Fibroblast of upper back skin (primary cell): Measurements from ENCODE around the gene ZSWIM7.

Source experiments
- DNase-seq: peaks from one replicate; pipeline ENCODE4 v3.0.0-alpha.2; 2013

Gene ZSWIM7

DNA sequence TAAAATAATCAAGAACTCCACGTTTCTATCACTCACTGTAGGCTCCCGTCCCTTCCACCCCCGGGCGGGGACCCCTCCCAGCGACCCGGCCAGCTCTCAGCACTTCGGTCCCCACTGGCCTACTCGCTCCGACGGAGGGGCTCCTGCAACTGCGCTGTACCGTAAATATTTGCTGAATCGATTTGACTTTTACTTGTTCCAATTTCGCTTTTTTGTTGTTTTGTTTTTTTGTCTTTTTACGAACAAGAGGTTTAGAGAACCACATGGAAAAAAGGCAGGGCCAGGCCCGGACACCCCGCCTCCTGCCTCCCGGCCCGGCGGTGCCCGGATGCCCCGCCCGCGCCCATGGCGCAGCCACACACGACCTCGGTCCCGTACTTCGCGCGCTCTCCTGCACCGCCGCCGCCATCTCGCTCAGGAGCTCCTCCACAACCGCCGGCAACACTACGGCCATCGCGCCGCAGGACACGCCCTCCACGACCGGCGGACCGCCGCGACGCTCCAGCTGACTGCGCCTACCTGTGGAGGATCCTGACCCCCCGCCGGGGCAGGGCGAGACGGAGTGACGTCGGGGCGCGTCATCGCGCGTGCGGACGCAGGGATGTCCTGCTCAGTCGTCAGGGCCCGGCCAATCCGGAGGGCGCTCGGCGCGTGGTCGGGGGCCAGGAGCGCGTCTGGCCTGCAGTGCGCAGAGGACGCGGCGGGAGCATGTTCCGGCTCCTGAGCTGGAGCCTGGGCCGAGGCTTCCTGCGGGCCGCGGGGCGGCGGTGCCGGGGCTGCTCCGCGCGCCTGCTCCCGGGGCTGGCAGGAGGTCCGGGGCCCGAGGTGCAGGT lies at the start of gene ZSWIM7, which contains the start of gene TTC19:
TSS of gene ZSWIM7 (minus strand) at position 564 of the 833 bp plus-strand sequence. CDS start at position 454, 110 bp downstream.
TSS of gene TTC19 (plus strand) at position 684 of the 833 bp plus-strand sequence. CDS start at position 709, 25 bp downstream.
- peak; percentile 92 for DNase-seq

GRCh38 chr17:16048811-16049449 lies 49.4 kb upstream of the ZSWIM7 start:
- no peak for DNase-seq

DNA sequence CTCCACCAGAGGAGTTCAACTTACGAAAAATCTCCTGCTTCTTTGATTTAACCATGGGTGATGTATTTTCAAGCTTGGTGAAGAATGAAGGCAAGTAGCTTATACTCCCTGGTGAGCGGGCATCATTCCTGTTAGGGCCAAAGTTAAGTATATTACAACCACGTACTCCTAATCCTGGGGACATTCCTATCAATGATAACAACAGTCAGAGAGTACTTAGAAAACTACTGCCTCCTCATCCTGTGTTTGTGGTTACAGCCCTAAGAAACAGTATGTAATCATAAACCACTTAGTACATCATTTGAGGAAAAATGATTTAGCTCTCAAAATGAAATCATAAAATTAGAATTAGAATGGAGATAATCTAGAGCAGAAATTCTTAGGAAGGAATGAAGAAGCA lies 47.5 kb upstream of the ZSWIM7 start:
- DNase-seq: no peak

DNA sequence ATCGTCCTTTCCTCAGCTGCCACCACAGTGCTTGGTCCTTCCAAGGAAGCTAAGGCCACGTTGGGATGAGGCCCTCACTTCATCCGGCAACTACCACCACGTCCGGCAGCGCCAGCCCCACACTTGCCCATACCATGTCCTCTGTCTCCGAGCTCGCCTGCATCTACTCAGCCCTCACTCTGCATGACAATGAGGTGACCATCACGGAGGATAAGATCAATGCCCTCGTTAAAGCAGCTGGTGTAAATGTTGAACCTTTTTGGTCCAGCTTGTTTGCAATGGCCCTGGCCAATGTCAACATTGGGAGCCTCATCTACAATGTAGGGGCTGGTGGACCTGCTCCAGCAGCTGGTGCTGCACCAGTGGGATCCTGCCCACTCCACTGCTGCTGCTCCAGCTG lies 45.0 kb upstream of the ZSWIM7 start:
- no peak for DNase-seq

DNA sequence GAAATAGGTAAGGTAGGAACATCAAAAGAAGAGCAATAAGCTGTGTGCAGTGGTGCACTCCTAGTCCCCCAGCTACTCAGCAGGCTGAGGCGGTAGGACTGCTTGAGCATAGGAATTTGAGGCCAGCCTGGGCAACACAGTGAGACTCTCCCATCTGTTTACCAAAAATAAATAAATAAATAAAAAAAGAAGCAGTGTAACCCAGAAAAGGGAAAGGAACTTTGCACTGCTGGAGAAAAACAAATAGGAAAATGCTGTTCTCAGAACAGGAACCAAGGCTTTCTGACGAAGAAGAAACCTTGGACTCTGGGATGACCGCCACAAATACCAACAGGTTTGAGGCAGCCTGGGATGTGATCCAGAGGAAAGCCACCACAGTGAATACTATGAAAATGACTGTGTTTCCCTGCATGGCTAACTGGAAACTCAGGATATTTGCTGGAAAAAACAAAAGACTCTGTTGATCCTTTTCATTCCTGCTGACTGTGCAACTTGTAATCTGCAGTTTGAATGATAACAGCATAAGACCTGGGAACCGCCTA lies 41.3 kb upstream of the ZSWIM7 start:
- peak; percentile 86 for DNase-seq

DNA sequence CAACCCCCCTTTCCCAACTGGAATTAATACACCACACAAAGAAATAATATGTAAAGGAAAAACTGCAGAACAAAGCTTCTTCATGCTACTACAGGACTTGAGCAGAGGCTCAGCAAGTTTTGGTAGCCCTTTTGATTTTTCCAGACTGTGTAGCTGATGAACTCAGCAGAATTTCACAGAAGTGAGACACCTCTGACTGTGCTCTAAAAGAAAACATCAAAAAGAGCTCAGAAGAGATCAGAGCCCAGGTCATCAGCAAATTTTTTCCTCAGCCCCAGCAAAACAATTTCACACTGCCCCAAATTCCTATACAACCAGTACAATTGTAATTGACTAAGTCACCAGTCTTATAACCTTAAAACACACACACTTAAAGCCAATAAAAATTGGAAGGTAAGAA lies 38.1 kb upstream of the ZSWIM7 start:
- DNase-seq: no peak

DNA sequence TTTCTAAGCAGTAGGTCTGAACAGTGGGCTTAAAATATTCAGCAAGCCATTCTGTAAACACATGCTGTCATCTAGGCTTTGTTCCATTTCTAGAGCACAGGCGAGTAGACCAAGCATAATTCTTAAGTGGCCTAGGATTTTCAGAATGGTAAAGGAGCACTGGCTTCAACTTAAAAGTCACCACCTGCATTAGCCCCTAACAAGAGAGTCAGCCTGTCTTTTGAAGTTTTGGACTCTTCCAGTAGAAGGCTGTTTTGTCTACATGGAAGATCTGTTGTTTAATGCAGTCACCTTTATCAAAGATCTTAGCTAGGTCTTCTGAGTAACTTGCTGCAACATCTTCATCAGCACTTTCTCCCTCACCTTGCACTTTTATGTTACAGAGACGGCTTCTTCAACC lies 36.8 kb upstream of the ZSWIM7 start:
- no peak for DNase-seq

DNA sequence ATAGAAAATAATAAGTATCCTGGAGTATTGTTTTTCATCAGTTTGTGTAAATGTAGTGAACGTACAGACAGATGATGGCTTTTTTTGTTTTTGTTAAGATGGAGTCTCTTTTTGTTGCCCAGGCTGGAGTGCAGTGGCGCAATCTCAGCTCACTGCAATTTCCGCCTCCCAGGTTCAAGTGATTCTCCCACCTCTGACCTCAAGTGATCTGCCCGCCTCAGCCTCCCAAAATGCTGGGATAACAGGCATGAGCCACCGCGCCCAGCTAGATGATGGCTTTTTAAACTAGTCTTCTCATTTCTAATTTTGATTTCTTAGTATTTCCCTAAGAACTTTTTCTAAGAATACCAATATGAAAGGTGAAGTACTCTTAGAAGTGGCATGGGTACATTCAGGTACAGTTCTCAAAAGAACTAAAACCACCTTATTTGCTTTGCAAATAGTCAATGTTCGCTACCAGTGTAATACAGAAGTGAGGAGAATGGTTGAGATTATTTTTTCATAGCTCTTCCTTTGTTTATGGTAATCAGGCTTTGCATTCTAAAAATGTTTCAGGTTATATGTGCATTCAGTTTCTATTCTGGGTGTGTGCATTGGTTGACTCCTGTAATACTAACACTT lies 34.3 kb upstream of the ZSWIM7 start:
- DNase-seq: no peak

DNA sequence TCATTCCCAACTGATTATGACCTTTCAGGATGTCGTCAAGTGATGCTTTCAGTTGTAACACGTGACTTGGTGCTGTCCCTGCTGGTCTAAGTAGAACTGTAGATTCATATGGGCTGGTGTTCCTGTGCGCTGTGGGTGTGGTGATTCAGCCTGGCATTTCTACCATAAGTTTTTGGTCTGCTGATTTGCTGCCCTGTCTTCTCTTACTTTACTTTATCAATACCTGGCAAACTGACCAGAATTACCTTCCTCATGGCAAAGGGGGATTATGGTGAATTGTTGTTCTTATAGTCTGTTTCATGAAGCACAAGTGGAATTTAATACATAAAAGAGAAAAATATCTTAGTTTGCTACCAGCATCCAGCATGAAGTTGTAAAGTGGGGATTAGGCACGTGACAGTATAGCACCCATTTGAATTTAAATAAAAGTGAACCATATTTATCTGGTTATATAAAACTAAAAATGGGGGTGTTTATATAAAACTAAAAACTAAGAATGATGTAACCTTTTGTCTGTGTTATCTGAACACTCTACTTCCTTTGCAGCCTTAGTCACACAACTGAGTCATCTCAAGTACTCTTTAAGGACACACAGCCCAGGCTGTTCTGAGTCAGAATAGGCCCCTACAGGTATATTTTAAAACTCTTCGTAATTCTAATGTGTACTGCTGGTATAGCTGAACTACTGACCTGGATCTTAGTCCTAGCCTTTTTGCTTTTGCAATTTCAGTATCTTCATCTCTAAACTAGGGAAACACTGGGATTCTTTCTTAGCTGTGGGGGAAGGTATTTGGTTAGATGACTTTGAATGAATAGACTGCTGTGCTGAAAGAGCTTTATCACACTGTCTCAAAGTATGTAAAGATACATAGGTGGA lies 28.4 kb upstream of the ZSWIM7 start:
- peak; percentile 93 for DNase-seq

DNA sequence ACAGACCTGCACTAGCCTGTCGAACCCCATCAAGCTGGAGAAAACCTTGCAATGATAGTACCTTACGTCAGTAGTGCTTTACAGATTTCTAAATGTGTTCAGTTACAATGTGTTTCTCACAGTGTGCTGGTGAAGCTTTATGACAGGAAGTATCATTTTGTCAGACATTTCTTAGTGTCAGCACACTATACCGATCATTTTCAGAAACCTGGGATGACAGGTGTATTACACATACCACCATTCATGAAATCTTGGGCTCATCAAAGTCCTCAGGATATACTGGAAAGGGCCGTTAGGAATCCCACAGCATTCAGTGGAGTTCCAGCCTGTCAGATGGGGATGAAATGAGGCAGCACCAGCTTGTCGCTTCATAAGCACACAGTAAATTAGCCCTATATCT lies 27.4 kb upstream of the ZSWIM7 start:
- DNase-seq: no peak

DNA sequence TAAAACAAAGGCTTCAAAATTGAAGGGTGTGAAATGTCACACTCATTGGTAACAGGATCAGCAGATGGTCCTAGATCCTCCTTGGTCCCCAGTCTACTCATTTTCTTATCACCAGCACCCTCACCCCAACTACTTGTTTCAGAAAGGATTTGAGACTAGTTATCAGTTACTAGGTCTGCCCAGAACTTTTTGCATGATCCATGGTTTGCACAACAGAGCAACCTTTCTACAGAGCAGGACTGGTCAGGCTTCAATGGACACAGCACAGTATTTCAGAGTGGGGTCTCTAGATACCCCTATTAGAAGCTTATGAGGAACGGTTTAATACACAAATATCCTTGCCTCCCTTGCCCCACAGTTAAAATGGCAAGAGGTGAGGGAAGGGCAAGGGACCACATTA lies 25.7 kb upstream of the ZSWIM7 start:
- no peak for DNase-seq

- DNase-seq: no peak
Observed at GRCh38 chr17:16023881-16024280, 24.4 kb upstream of the ZSWIM7 start.

GRCh38 chr17:16019347-16019746 lies 19.8 kb upstream of the ZSWIM7 start:
- no peak for DNase-seq

- DNase-seq: peak; percentile 76
Observed at GRCh38 chr17:16013943-16014407, 14.5 kb upstream of the ZSWIM7 start.

- DNase-seq: no peak
Observed at GRCh38 chr17:16007439-16007838, 7.9 kb upstream of the ZSWIM7 start.

DNA sequence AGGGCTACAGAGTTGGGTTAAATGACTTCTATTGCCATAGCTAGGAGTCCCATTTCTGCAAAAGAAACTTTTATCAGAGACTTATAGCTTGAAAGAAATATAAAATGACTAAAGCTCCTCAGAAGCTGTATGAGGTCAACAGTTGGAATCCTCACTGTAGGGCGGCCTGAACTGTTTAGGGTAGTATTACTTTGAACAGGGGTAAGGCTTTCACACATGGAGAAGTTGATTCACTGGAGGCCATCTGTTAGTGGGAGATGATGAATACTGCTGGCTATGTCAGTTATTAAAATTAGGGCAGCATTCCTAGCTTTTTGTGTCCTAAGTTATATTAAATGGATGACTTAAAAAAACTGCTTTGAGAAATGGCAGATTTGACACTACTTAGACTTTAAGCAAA lies 6.1 kb upstream of the ZSWIM7 start:
- DNase-seq: no peak

- no peak for DNase-seq
Observed at GRCh38 chr17:16003841-16004240, 4.3 kb upstream of the ZSWIM7 start.

DNA sequence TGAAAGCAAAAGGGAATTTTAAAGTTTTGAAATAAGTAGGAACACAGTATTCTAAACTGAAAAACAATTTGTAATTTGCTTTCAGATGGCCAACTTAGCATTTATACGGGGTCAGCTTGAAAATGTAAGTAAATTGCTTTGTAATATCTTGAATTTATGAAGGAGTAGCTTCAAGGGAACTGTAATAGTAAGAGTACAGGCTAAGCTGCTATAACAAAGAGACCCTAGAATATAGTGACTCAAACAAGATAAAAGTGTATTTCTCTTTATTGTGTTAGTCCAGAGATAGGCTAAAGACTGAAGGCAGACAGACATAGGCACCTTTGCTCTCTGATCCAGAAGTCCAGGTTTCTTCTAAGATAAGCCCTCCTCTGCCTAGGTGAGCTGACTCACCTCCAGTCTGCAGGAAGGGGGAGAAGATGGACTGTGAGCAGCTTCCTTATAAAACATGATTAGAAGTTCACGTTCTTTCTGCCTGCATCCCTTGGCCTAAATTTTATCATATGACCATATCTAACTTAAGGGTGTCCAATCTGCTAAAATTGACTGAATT lies 3.3 kb upstream of the ZSWIM7 start:
- no peak for DNase-seq

GRCh38 chr17:16001226-16001897 lies 1.9 kb upstream of the ZSWIM7 start:
- no peak for DNase-seq

DNA sequence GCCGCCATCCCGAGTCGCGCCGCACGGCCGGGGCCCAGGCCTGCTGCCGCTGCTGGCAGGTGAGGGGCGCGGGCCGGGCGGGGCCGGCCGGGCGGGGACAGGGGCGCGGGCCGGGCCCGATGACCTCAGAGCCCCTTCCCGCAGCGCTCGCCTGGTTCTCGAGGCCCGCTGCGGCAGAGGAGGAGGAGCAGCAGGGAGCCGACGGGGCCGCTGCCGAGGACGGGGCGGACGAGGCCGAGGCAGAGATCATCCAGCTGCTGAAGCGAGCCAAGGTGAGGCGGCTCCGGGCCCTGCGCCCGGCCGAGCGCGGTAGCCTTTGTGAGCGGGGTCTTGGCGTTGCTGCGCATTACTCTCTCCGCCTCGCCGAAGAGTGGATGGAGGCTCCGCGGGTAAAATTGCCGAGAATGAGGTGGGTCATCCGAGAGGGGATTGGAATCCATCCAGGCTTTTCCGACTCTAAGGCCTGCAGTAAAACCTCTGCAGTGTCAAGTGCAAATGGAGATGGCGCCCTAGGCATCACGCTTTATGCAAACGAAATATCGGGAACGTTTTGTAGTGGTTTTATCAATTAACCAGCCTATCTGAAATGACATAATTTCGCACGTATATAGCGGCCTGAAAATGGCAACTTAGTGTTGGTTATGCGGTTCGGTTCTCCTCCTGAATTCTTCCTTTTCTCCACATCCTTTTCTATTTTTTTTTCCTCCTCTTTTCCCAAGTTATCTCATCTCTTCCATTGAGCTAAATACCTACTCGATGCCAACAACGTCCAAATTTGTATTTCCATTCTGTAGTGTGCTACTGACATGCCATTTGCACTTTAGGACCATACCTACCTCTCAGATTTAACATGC lies 697 bp upstream of the ZSWIM7 start:
- DNase-seq: peak; percentile 18
